GM23248 (cell line): Measurements from ENCODE around the gene POU3F3. TPM values are rescaled to one million over a fixed set of nuclear protein-coding genes. Genes with fewer than 3 reads are reported as not detected.

Experiments used
- DNase-seq: peaks from one replicate; pipeline ENCODE4 v3.0.0-alpha.2; 2015
- H2AFZ ChIP-seq: fragments of 200-600 bp; sonication (generic); 2 replicates; pipeline ENCODE4 v1.6.1; 2016; ENCODE audit warnings: antibody characterized with exemption
- H3F3A ChIP-seq: fragments of 200-600 bp; sonication (generic); 2 replicates; pipeline ENCODE4 v1.6.1; 2016; ENCODE audit warnings: mild to moderate bottlenecking, antibody characterized with exemption, mixed run types; ENCODE audit not compliant: insufficient read depth
- H3K27ac ChIP-seq: fragments of 200-600 bp; sonication (generic); 2 replicates; pipeline ENCODE4 v1.5.1; 2016; ENCODE audit warnings: mild to moderate bottlenecking
- H3K27me3 ChIP-seq: fragments of 200-600 bp; sonication (generic); replicated peaks from 2 replicates; pipeline ENCODE4 v1.6.1; 2016; ENCODE audit warnings: mild to moderate bottlenecking; ENCODE audit not compliant: insufficient read depth
- H3K36me3 ChIP-seq: fragments of 200-600 bp; sonication (generic); 2 replicates; pipeline ENCODE4 v1.6.1; 2016; ENCODE audit warnings: low read depth, mild to moderate bottlenecking
- H3K4me1 ChIP-seq: fragments of 200-600 bp; sonication (generic); 2 replicates; pipeline ENCODE4 v1.6.1; 2016; ENCODE audit warnings: mild to moderate bottlenecking; ENCODE audit not compliant: insufficient read depth
- H3K4me2 ChIP-seq: fragments of 200-600 bp; sonication (generic); one replicate; pipeline ENCODE4 v1.6.1; 2016; ENCODE audit warnings: mild to moderate bottlenecking; ENCODE audit not compliant: unreplicated experiment
- H3K4me3 ChIP-seq: fragments of 200-600 bp; sonication (generic); 2 replicates; pipeline ENCODE4 v1.5.1; 2016; ENCODE audit warnings: mild to moderate bottlenecking
- H3K79me2 ChIP-seq: fragments of 200-600 bp; sonication (generic); 2 replicates; pipeline ENCODE4 v1.6.1; 2016; ENCODE audit warnings: mild to moderate bottlenecking; ENCODE audit not compliant: insufficient read depth
- H3K9ac ChIP-seq: fragments of 200-600 bp; sonication (generic); 2 replicates; pipeline ENCODE4 v1.6.1; 2016; ENCODE audit warnings: mild to moderate bottlenecking
- H3K9me2 ChIP-seq: fragments of 200-600 bp; sonication (generic); 2 replicates; pipeline ENCODE4 v1.6.1; 2016; ENCODE audit warnings: mixed run types, mild to moderate bottlenecking, moderate library complexity; ENCODE audit not compliant: insufficient read depth
- H3K9me3 ChIP-seq: fragments of 200-600 bp; sonication (generic); one replicate; pipeline ENCODE4 v1.6.1; 2017; ENCODE audit warnings: low read depth
- H4K20me1 ChIP-seq: fragments of 200-600 bp; sonication (generic); 2 replicates; pipeline ENCODE4 v1.6.0; 2016; ENCODE audit not compliant: insufficient read depth
- EZH2 ChIP-seq: fragments of 200-600 bp; sonication (generic); IDR thresholded peaks from 2 replicates; pipeline ENCODE4 v1.6.1; 2018; ENCODE audit warnings: antibody characterized with exemption, mild to moderate bottlenecking; ENCODE audit not compliant: insufficient read depth, poor library complexity, severe bottlenecking
- EZH2phosphoT487 ChIP-seq: fragments of 200-600 bp; sonication (generic); IDR thresholded peaks from 2 replicates; pipeline ENCODE4 v1.6.1; 2018; ENCODE audit warnings: antibody characterized with exemption, moderate library complexity, mild to moderate bottlenecking, low read depth; ENCODE audit not compliant: insufficient read depth
- WGBS, 2 experiments: methylation state at CpG; one replicate each; pipeline ENCODE4 v1.1.6; 2015 to 2017; ENCODE audit warnings: low lambda C conversion rate in 2 of 2, low coverage in 1 of 2; ENCODE audit errors: missing lambda C conversion rate in 2 of 2; 5-methylcytosine and 5-hydroxymethylcytosine counted together
- in situ Hi-C: fragments of 300-500 bp; cut with MboI; formaldehyde crosslinking; loops from 2 replicates; pipeline ENCODE4 v1.15.0; 2020
- polyA plus RNA-seq: library from polyadenylated mRNA; unstranded; fragments of >200 nt; fragmentation: Nextera tagmentation; extraction: Ambion mirVana; gene quantifications from 2 replicates; pipeline ENCODE4 v1.2.1, GENCODE V29; 2016
- total RNA-seq: library from RNA; depleted of rRNA; stranded (reverse); fragments of >200 nt; shearing (Covaris generic); gene quantifications from 2 replicates; pipeline ENCODE4 v1.2.3, GENCODE V29; 2014

POU3F3 gene
- total and polyA plus RNA-seq, 2 experiments from 2014 or later = not detected

GRCh38 chr2:104849101-104849500, 4.8 kb upstream of the POU3F3 start:
- in situ Hi-C loops = no loop called here
- peaks cover 90% of the 10 kb centered on the region for H3K27me3 ChIP-seq
- H2AFZ ChIP-seq = no peak overlapping the region
- no peak for DNase-seq
- no peak overlapping the region for H3K9ac ChIP-seq
- no peaks in the 10 kb centered on the region for H3K4me1 ChIP-seq
- no peaks in the 10 kb centered on the region for H3K9me2 ChIP-seq
- H3K36me3 ChIP-seq = no peaks in the 10 kb centered on the region
- TF ChIP-seq EZH2 (no peak), EZH2phosphoT487 (no peak)
- no peaks in the 10 kb centered on the region for H3K9me3 ChIP-seq
- H3K79me2 ChIP-seq = no peaks in the 10 kb centered on the region
- H4K20me1 ChIP-seq = no peaks in the 10 kb centered on the region
- H3K4me3 ChIP-seq = no peak overlapping the region
- no peak overlapping the region for H3K27ac ChIP-seq
- no peaks in the 10 kb centered on the region for H3F3A ChIP-seq
- WGBS, 2 experiments = 12 to 17% methylated on average over 1 of the region's 1 CpG
- H3K4me2 ChIP-seq = no peak overlapping the region

- H3K4me2 ChIP-seq = no peak overlapping the region
- WGBS, 2 experiments = 15 to 17% methylated on average over 7 of the region's 7 CpGs
- no peaks in the 10 kb centered on the region for H3K79me2 ChIP-seq
- H4K20me1 ChIP-seq = no peaks in the 10 kb centered on the region
- no peak overlapping the region for H3K9ac ChIP-seq
- no peaks in the 10 kb centered on the region for H3K4me1 ChIP-seq
- H3F3A ChIP-seq = no peaks in the 10 kb centered on the region
- no peaks in the 10 kb centered on the region for H3K36me3 ChIP-seq
- H3K27ac ChIP-seq = no peak overlapping the region
- no peak overlapping the region for H3K4me3 ChIP-seq
- H3K27me3 ChIP-seq = peaks cover 90% of the 10 kb centered on the region
- no peak overlapping the region for H2AFZ ChIP-seq
- TF ChIP-seq EZH2 (peak; percentile 48), EZH2phosphoT487 (no peak)
- no peaks in the 10 kb centered on the region for H3K9me3 ChIP-seq
- peak; percentile 83 for DNase-seq
- no peaks in the 10 kb centered on the region for H3K9me2 ChIP-seq
- in situ Hi-C loops = loop anchor here (25.0 kb wide), 1 partner anchor 1687 kb away; no protein-coding TSS in a partner anchor
Observed at GRCh38 chr2:104849618-104850141, 4.2 kb upstream of the POU3F3 start.

GRCh38 chr2:104850361-104851290, 3.3 kb upstream of the POU3F3 start:
- in situ Hi-C loops = loop anchor here (25.0 kb wide), 1 partner anchor 1688 kb away; no protein-coding TSS in a partner anchor
- H3K36me3 ChIP-seq = no peaks in the 10 kb centered on the region

GRCh38 chr2:104851291-104852089, 2.4 kb upstream of the POU3F3 start:
- Histone ChIP-seq H3K27me3 (peaks cover 74% of the 10 kb centered on the region), H3K79me2 (no peaks in the 10 kb centered on the region), H3K9me2 (no peaks in the 10 kb centered on the region), H3K9ac (no peak overlapping the region), H3F3A (no peaks in the 10 kb centered on the region), H3K4me2 (no peak overlapping the region), H3K27ac (no peak overlapping the region), H3K4me3 (no peak overlapping the region), H3K9me3 (no peaks in the 10 kb centered on the region), H3K36me3 (no peaks in the 10 kb centered on the region), H3K4me1 (no peaks in the 10 kb centered on the region), H4K20me1 (no peaks in the 10 kb centered on the region), H2AFZ (no peak overlapping the region)
- TF ChIP-seq EZH2phosphoT487 (no peak), EZH2 (no peak)
- WGBS, 2 experiments = 8 to 16% methylated on average over 20 to 29 of the region's 29 CpGs
- no peak for DNase-seq
- in situ Hi-C loops = loop anchor here (25.0 kb wide), 1 partner anchor 1689 kb away; no protein-coding TSS in a partner anchor

More at GRCh38 chr2:104850361-104851290, 3.3 kb upstream of the POU3F3 start:
- H3K9me3 ChIP-seq = no peaks in the 10 kb centered on the region
- no peaks in the 10 kb centered on the region for H3K79me2 ChIP-seq
- H3F3A ChIP-seq = no peaks in the 10 kb centered on the region
- 33 to 35% methylated on average over 9 of the region's 9 CpGs for WGBS, 2 experiments
- H3K4me2 ChIP-seq = no peak overlapping the region
- H3K4me3 ChIP-seq = no peak overlapping the region
- no peaks in the 10 kb centered on the region for H3K9me2 ChIP-seq
- H3K27ac ChIP-seq = no peak overlapping the region
- no peak overlapping the region for H2AFZ ChIP-seq
- no peak overlapping the region for H3K9ac ChIP-seq
- TF ChIP-seq EZH2 = no peak
- no peak for TF ChIP-seq EZH2phosphoT487
- H4K20me1 ChIP-seq = no peaks in the 10 kb centered on the region
- no peak for DNase-seq
- peaks cover 83% of the 10 kb centered on the region for H3K27me3 ChIP-seq
- H3K4me1 ChIP-seq = no peaks in the 10 kb centered on the region
